Measurements from ENCODE around the gene ACAT2. TPM values are rescaled to one million over a fixed set of nuclear protein-coding genes. Genes with fewer than 3 reads are reported as not detected.

Gene ACAT2
- total RNA-seq, 1 experiment from 2014 or later: 156 TPM

DNA sequence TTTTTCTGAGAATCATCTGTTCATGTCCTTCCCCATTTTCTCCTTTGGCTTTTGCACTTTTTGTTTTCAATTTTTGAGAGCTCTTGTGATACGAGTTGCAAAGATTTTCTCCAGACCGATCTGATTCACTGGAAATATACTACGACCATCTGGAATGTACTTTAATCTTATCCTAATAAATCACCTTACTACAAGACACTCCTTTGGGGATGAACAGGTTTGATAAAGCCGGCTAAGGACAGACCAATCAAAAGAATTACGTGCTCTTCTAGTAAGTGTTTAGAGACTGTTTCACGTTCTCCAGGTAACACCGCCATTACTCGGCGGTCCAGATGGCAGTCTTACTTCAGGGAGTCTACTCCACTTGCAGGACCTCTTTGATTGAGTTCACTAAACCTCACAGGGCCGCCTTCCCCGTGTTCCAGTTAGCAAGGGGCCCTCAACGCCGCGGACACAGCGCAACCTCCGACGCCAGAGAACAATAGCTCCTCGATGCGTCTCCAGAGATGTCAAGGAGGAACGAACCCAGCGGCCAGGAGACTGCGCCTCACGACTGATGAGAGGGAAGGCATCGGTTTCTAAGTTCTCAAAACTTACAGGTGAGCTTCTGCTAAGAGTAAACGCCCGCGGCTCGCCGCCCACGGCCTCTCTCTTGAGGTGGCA is 35.5 kb upstream of the ACAT2 start:
- H2BK12ac ChIP-seq (ENCODE audit: insufficient read length, low read depth, low read length): no peak overlapping the region
- H3K14ac ChIP-seq (ENCODE audit: insufficient read depth, low read length): peak overlapping the region; percentile 90
- no peak overlapping the region for H2BK15ac ChIP-seq (ENCODE audit: low read depth, low read length)
- Mint-ChIP-seq H3K4me3 (peak overlapping the region; percentile 97 to 98), H3K27ac (peak overlapping the region; percentile 99 to 100 (median 99)), H3K9me3 (no peaks in the 10 kb centered on the region; a peak in 2 of 5 replicates), H3K27me3 (ENCODE audit: low read depth) (no peaks in the 10 kb centered on the region; the same call in 1 of the 2 replicates), H3K36me3 (ENCODE audit: insufficient read depth in 1 of 3, low read depth in 3 of 3) (peaks cover 18 to 27% (median 20%) of the 10 kb centered on the region in 3 experiments), H3K4me1 (peaks cover 25 to 30% of the 10 kb centered on the region in 2 experiments)
- H3K23me2 ChIP-seq (ENCODE audit: insufficient read length, low read depth, low read length, poor library complexity, severe bottlenecking): peaks cover 3% of the 10 kb centered on the region
- H3K23ac ChIP-seq (ENCODE audit: insufficient read length, low read depth, low read length): peak overlapping the region; percentile 24
- H3K18ac ChIP-seq (ENCODE audit: insufficient read length, low read depth, low read length): peak overlapping the region; percentile 90
- peak overlapping the region; percentile 12 for H2BK20ac ChIP-seq (ENCODE audit: low read depth, low read length, poor library complexity, severe bottlenecking)
- H3K9me3 ChIP-seq (ENCODE audit: control insufficient read depth, low read depth, low read length): no peaks in the 10 kb centered on the region
- H4K5ac ChIP-seq (ENCODE audit: insufficient read length, low read depth, low read length): peak overlapping the region; percentile 3
- no peak overlapping the region for H2AK5ac ChIP-seq (ENCODE audit: insufficient read length, low read length)
- H4K20me1 ChIP-seq (ENCODE audit: control insufficient read depth, insufficient read depth, insufficient read length): no peaks in the 10 kb centered on the region
- no peak overlapping the region; the same call in 1 of the 2 replicates for H3K4ac ChIP-seq (ENCODE audit: low read depth, low read length)
- peak overlapping the region; percentile 44 for H3K27ac ChIP-seq (ENCODE audit: insufficient read length, low read depth, low read length)
- peaks cover 40% of the 10 kb centered on the region for H3K79me2 ChIP-seq (ENCODE audit: insufficient read depth, low read length)
- no peak overlapping the region for H2BK5ac ChIP-seq (ENCODE audit: insufficient read length, low read length)
- H3K9ac ChIP-seq (ENCODE audit: extremely low read depth, insufficient read length, low read length): peak overlapping the region; percentile 84
- H3K79me1 ChIP-seq (ENCODE audit: insufficient read depth, low read depth, low read length, poor library complexity, severe bottlenecking): no peaks in the 10 kb centered on the region
- H3K4me2 ChIP-seq (ENCODE audit: insufficient read depth, insufficient read length, low read length): peak overlapping the region; percentile 78
- no peak overlapping the region for H2AFZ ChIP-seq (ENCODE audit: low read length)
- WGBS (ENCODE audit: extremely low coverage, insufficient read length, low lambda C conversion rate): no CpG with 5 or more reads among the region's 30 CpGs
- no peaks in the 10 kb centered on the region for H3K4me1 ChIP-seq (ENCODE audit: insufficient read depth, low read length)
- DNase-seq: no peak
- H4K91ac ChIP-seq (ENCODE audit: insufficient read length, low read depth, low read length): no peak overlapping the region
- H3K56ac ChIP-seq (ENCODE audit: insufficient read length, low read depth, low read length): no peak overlapping the region
- peak overlapping the region; percentile 84 for H2BK120ac ChIP-seq (ENCODE audit: low read depth, low read length, poor library complexity, severe bottlenecking)
- TF ChIP-seq, protein P1, sequence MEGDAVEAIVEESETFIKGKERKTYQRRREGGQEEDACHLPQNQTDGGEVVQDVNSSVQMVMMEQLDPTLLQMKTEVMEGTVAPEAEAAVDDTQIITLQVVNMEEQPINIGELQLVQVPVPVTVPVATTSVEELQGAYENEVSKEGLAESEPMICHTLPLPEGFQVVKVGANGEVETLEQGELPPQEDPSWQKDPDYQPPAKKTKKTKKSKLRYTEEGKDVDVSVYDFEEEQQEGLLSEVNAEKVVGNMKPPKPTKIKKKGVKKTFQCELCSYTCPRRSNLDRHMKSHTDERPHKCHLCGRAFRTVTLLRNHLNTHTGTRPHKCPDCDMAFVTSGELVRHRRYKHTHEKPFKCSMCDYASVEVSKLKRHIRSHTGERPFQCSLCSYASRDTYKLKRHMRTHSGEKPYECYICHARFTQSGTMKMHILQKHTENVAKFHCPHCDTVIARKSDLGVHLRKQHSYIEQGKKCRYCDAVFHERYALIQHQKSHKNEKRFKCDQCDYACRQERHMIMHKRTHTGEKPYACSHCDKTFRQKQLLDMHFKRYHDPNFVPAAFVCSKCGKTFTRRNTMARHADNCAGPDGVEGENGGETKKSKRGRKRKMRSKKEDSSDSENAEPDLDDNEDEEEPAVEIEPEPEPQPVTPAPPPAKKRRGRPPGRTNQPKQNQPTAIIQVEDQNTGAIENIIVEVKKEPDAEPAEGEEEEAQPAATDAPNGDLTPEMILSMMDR (conservative IDR thresholded peaks at IDR 0.05): no peak
- no peak overlapping the region for H4K8ac ChIP-seq (replicated peaks; ENCODE audit: insufficient read length, low read depth, low read length)
- peak overlapping the region; percentile 24 for H3T11ph ChIP-seq (ENCODE audit: low read length)
- H3K27me3 ChIP-seq (ENCODE audit: insufficient read depth, low read length): no peaks in the 10 kb centered on the region

All from H9 (cell line).